NK-92 (cell line): ENCODE results near the gene SERINC5.

Experiments used
- DNase-seq: peaks from one replicate; lab custom pipeline; 2025; ENCODE audit not compliant: unreplicated experiment; lab: John Stamatoyannopoulos, UW

The SERINC5 gene

DNA sequence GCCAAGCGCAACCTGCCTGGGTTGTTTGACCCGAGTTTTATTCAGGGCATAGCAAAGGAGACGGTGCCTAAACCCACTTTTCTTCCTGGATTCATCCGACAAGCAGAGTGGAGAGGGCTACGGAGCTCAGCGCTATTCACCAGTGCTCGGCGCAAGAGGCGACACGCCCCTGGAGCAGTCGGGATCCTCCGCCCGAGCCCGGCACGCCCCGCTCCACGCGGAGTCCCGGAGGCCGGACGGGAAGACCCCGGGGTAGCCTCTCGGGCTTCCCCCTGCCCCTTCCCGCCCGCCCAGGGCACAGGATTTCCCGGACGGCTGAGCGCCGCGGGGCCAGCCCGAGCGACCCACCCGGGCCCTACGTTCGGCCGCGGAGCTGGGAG lies 427 bp downstream of the SERINC5 start:
- no peak for DNase-seq

DNA sequence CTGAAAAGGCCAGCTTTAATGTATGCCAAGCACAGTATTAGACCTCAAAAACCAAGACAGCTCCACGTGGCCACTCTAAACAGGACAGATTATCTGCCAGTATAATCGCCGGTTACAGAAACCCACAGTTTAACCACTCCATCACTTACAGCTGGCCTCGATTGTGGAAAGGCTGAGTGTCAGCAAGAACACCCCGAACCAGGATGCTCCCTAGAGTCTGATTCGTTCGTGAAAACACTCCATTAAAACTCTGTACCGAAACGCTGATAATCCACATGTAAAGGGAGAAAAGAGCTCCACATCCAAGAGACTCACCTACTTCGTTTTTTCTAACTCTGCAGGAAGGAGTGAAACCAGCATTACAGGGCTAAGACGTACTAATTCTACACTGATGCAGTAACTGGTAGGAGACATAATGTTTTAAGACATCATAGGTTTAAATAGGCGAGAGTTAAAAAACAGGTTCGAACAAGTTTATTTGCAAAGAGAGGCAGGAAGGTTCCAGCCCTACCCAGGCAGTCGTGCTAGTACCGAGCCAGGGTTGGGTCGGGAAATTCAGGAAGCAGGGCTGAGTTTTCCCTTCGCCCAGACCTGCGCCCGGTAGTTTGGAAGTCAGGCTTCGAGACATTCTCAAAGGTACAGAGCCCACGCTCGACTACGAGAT lies 949 bp downstream of the SERINC5 start:
- no peak for DNase-seq

DNA sequence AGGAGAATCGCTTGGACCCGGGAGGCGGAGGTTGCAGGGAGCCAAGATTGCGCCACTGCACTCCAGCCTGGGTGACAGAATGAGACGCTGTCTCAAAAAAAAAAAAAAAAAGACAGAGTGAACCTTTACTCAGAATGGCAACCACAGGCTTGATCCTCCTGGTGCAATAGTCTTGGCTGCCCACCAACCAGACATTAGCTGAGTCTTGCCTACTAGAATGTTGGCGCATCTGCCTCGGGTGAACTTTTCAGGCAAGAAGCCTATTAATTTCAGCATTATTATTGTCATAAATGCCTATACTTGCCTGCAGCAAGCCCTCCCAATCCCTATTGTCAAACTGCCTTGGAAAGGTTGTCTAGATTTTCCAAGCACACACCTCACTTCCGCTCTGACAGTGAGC lies 4.2 kb downstream of the SERINC5 start:
- no peak for DNase-seq

DNA sequence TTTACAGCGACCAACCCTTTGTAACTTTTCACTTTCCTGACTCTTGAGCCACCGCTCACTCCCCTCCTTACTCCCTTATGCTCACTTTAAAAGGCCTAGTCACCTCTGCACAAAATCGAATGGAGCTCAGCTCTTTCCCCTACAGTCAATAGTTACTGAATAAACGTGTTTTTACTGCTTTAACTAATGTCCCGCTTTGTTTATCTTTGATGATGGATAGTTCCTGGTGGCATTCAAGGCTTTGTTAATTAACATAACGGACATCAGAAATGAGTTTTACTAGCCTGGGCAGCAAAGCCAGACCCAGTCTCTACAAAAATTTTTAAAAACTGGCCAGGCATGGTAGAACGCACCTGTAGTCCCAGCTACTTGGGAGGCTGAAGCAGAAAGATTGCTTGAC lies 5.0 kb downstream of the SERINC5 start:
- DNase-seq: no peak

DNA sequence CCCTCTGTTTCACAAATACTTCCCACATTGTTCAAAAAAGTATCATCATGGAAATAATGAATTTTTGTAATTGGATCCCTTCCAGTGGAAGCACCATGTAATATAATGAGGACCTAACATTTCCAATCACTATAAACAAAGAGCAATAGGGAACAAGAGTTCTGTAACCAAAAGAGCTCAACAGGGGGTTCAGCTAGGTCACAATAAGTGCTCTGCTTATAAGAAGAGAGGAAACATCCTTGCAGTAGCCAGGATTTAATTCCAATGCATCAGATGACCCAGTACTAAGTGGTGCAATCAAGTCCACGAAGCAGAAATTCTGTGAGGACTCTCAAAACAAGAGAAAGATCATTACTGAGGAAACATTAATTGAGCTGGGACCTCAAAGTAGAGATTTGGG lies 5.9 kb downstream of the SERINC5 start:
- DNase-seq: no peak

DNA sequence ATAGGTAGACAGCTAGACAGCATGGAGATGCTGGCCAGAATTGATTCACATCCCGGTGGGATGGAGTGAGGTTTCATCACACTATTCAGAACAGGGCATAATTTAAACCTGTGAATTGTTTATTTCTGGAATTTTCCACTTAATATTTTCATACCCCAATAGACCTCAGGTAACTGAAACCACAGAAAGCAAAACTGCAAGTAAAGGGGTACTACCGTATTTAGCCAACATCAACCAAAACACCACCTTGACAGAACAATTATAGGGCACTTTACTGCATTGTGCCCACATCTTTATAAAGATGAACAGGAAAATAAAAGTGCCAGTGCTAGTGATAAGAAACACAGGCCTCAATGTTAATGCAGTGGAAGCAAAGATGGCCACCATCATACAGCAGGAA lies 7.5 kb downstream of the SERINC5 start:
- no peak for DNase-seq

DNA sequence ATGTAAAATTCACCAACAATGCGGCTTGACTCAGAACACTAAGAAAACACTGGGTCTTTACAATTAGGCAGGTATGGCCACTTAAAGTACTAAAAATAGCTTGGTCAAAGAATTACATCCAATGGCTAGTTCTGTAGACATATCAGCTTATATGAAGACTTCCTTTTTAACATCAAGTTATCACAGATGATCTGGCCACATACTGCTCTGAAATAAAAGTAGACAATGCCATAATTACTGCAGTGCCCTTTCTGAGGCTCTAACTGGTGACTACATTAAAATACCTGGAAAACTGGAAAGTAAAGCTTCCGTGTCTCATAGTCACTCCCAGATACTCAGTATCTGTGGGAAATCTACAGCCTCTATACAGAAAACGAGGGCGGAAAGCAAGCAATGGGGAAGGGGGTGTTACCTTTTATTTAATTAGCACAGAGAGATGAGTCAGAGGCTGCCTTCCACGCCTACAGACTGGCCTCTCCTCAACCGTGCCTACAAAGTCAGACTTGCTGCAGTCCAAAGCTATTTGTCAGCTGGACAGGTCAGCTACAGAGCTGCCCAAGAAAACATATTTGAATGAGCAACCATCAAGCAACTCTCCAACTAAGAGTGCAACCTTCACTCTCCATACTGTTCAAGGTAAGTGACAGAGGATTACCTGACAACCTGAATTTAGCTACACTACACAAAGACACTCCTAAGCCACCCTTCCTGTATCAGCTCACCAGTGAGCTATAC lies 8.7 kb downstream of the SERINC5 start:
- DNase-seq: no peak

DNA sequence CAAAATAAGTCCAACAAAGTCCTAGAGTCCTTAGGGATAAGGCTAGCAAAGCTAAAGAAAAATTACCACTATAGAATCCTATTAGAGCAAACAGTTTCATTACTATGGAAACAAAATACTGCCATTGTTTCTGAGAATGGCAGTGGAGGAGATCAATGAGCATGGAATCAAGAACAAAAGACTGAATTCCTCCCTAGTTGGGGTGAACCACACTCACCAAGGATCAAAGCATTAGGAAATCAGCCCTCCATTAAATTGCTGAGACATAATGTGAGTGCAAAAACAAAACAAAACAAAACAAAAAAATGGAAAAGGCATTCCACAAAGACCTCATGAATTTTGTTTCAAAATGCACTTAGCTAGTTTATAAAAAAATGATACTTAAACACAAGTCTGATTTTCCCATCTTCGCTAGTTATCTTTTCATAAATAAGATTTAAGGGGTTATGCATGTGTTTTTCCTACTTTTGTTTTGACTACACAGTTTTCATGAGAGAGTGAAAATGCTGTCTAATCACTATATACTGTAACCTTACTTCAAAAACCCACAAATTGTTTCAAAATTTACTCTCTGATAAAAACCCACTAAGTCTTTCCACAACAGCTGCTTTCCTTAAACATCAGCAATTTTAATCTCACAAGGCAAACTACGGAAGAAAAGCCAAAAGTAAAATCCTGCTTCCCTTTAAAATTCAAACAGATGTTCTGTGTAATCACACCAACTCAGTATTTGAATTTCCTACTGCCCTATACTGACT lies 9.7 kb downstream of the SERINC5 start:
- DNase-seq: no peak

DNA sequence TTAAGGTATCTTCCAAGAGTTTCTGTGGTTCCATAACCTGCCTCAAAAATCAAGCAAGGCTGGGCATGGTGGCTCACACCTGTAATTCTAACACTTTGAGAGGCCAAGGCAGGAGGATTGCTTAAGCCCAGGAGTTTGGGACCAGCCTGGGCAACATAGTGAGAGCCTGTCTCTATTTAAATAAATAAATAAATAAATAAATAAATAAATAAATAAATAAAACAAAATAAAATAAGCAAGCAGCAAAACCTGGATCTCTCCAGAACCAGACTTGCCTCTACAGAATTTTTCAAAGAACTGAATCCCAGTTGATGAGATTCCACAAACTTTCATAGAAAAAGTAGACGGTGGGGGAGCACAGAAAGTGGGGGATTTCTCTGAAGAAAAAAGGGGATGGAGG lies 12.3 kb downstream of the SERINC5 start:
- no peak for DNase-seq

DNA sequence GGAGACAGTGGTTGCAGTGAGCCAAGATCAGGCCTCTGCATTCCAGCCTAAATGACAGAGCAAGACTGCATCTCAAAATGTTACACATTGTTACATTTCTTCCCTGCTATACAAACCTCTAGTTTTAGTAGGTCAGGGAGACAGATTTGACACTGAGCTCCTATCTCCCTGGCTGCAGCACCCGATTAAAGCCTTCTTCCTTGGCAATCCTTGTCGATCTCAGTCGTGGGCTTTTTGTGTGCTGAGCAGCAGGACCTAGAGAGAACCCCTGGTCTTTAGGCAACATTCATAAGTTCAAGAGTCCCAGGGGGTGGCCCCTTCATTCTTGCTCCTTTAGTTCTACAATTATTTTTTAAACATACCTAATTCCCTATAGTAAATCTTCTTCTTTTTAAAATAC lies 13.0 kb downstream of the SERINC5 start:
- no peak for DNase-seq

DNA sequence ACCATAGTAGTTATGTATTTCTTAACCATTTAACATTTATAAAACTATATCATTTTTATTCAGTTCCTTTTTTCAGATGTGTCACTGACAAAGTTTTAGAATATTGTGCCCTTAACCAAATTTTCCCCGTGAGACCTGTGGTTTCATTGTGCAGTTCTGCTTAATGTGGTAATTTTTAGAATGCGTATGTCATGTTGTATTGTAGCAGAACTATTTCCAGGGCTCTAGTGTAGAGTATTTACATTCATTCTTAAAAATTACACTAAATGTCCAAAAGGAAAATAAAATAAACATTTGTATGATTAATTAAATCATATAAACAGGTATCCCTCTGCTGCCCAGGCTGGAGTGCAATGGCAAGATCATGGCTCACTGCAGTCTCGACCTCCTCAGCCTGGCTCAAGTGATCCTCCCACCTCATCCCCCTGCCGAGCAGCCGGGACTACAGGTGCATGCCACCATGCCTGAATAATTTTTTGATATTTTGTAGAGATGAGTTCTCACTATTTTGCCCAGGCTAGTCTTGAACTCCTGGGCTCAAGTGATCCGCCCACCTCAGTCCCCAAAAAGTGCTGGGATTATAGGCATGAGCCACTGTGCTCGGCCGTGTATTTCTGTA lies 15.4 kb downstream of the SERINC5 start:
- DNase-seq: no peak

DNA sequence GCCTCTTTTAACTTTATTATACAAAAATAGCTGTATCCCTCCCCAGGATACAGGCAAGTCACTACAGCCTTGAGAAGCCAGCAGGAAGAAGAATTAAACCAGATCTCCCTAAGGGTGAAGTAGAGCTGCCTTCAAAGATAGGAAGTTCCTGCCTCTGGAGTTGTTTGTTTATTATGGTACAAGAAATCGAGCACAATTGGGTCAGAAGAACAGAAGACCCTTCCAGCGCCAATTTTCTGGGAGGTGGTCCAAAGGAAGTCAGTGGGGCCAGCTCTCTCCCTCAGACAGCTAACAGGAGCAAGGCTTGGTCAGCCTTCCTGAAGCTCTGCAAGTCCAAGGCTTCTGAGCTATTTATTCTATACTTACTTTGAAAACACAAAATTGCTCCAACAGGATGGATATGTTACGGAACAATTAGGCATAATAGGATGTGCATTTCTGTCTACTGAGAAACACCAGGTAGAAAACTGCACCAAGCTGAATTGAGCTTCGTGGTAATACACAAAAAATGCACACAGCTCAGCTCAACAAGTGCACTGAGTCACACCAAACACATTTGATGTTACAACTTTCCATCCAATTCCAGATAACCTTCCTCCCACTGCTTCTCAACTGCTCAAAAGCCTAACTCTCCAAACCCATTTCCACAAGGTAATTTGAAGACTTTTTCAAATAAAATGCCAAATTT lies 16.0 kb downstream of the SERINC5 start:
- no peak for DNase-seq

DNA sequence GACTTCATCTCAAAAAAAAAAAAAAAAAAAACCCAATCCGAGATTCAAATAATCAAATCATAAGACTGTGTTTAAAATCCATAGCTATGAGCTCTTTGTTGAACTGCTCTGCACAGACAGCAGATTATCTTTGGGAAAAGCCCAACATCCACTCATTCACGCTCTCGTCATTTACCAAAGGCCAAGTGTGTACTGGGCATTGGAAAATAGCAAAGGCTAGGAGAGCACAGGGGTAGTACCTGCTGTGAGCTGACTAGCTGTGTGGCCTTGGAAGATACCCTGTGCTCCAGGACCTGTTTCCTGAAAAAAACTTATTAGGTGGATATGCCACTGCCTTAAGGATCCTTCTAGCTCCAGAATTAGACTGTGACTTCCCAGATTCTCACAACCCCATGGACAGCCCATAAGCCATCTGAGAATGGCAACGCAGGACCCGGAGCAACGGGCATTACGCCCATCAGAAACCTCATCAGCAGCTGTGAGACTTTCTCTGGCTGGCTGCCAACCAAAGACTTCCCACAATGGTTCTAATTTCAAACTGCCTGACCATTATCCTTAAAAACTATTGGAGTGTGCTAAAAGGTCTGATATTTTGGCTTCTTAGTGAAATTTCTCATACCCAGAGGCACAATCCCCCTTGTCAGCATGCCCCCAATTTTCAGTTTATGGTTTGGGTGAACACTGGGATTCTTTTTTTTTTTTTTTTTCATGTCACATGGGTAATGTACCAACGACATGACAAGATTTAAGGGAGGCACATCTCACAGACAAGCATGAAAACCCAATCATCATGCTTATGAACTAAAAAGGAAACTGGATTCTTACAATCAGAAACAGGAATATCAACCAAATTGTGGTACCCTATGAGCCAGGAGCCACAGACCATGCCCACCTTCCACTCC lies 16.8 kb downstream of the SERINC5 start:
- DNase-seq: no peak

DNA sequence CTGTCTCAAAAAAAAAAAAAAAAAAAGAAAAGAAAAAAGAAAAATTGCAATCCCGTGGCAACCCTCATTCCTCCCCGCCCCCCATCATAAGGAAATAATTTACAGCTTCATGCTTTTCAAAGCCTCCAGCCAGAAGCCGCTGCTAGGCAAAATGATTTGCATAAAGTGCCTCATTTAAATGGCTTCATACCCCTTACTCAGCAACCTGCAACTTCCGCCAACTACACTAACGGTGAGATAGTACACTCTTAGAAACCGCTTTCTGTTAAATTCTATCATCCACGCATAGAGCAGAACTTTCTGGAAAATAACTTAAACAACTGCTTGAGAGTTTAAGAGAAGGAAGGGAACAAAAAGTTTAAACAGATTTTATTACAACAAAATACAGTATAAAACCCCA lies 17.8 kb downstream of the SERINC5 start:
- no peak for DNase-seq

DNA sequence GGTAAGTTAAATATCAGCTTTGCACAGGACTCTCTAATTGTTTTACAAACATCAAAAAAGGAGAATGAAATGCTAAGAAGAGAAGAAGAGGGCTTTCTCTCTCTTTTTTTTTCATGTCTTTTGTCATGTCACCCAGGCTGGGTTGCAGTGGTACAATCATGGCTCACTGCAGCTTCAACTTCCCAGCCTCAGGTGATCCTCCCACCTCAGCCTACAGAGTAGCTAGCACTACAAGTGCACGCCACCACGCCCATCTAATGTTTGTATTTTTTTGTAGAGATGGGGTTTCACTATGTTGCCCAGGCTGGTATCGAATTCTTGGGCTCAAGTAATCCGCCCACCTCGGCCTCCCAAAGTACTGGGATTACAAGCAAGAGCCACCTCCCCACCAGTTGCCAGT lies 18.6 kb downstream of the SERINC5 start:
- DNase-seq: no peak

DNA sequence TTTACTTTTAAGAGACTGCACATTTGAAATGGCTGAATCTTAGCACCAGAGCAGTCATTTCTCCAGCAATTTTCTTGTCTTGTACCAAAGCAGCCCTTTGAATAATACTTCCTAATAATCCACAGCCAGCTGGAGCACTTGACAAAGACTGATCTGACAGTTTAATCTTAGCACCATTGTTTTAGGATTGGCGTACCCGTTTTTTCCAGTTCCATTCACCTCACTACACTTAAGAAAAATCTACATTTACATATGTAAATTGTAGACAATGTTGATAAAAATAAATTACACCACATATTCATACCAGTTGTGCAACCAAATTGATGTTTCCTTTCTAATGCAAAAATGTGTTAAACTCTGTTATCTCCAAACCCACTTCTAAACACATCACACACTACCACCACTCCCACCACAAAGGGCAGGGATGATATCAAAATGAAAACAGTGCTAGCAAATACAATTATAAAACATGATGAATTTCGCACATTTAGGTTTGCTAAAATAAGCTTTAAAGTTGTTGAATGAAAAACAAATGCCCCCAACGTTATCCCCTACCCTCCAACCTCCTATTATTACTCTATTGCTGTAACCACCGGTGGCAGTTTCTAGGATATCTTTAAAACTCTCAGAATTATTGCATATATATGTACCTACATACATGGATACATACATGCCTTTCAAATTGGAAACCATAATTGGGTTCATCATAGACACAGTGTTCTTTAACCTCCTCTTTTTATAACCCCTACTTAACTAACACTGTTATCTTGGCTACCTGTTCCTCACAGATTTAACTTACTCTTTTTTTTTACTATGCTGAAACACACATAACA lies 21.5 kb downstream of the SERINC5 start:
- no peak for DNase-seq

DNA sequence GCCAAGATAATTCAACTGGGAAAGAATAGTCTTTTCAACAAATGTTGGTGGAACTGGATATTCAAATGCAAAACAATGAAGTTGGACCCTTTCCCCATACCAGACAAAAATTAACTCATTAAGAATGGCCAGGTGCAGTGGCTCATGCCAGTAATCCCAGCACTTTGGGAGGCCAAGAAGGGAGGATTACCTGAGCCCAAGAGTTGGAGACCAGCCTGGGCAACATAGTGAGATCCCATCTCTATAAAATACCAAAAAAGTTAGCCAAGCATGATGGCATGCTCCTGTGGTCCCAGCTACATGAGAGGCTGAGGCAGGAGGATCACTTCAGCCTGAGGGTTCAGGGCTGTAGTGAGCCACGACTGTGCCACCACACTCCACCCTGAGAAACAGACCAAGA lies 24.2 kb downstream of the SERINC5 start:
- no peak for DNase-seq

DNA sequence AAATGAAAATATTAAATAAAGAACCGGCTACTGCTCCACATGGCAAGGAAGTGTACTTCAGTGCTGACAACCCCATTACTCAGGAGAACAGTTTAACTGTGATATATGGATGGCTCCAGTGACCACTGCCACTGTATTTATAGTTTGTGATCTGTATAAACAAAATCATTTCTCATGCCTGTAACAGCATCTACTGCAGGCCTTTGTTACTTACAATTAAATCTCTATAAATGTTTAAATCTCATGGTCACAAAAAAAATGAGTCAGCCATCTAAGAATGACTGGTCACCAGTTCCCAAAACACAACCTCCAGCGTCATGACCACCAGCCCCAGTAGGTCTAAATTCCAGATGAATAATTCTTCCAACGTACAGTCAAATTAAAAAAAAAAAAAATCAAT lies 24.6 kb downstream of the SERINC5 start:
- no peak for DNase-seq

DNA sequence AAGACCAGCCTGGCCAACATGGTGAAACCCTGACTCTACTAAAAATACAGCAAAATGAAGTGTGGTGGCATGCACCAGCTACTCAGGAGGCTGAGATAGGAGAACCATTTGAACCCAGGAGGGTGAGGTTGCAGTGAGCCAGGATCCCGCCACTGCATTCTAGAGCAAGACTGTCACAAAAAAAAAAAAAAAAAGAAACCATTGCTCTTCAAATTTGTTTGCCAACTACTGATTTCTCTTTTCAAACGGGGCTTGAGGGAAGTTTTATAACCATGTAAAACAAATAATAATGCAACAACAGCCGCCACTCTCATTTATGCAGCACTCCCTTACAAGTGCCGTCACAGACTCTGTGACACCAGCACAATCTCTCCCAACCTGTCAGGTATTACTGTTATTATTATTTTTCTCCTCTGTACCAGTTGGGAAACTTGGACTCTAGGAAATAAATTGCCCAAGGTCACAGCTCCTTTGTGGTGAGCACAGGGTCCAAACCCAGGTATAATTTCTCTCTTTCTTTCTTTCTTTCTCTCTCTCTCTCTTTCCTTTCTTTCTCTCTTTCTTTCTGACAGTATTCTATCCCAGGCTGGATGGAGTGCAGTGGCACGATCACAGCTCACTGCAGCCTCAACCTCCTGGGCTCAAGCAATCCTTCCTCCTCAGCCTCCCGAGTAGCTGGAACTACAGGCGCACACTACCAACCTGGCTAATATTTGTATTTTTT lies 25.4 kb downstream of the SERINC5 start:
- no peak for DNase-seq
